Neural progenitor cell (in vitro differentiated cells): ENCODE results near the gene SPTBN2. TPM values are rescaled to one million over a fixed set of nuclear protein-coding genes. Genes with fewer than 3 reads are reported as not detected.

Experiments
- DNase-seq: peaks from one replicate; pipeline ENCODE4 v3.0.0-alpha.2; 2016; ENCODE audit warnings: low spot score
- H2AFZ ChIP-seq: fragments of 200-600 bp; sonication (generic); replicated peaks from 2 replicates; pipeline ENCODE4 v1.6.1; 2016; ENCODE audit warnings: antibody characterized with exemption
- H3F3A ChIP-seq: fragments of 200-600 bp; sonication (generic); 2 replicates; pipeline ENCODE4 v1.6.1; 2016; ENCODE audit warnings: antibody characterized with exemption, low read depth
- H3K27ac ChIP-seq: fragments of 200-600 bp; sonication (generic); 2 replicates; pipeline ENCODE4 v1.5.1; 2016; ENCODE audit warnings: mild to moderate bottlenecking
- H3K27me3 ChIP-seq: fragments of 200-600 bp; sonication (generic); 2 replicates; pipeline ENCODE4 v1.6.1; 2016; ENCODE audit warnings: mild to moderate bottlenecking, moderate library complexity
- H3K36me3 ChIP-seq: fragments of 200-600 bp; sonication (generic); 2 replicates; pipeline ENCODE4 v1.5.1; 2016
- H3K4me1 ChIP-seq: fragments of 200-600 bp; sonication (generic); 2 replicates; pipeline ENCODE4 v1.6.1; 2016; ENCODE audit warnings: mixed run types
- H3K4me2 ChIP-seq: fragments of 200-600 bp; sonication (generic); 2 replicates; pipeline ENCODE4 v1.6.1; 2016
- H3K4me3 ChIP-seq: fragments of 200-600 bp; sonication (generic); 2 replicates; pipeline ENCODE4 v1.5.1; 2016
- H3K79me2 ChIP-seq: fragments of 200-600 bp; sonication (generic); 2 replicates; pipeline ENCODE4 v1.6.1; 2016; ENCODE audit warnings: low read depth
- H3K9ac ChIP-seq: fragments of 200-600 bp; sonication (generic); 2 replicates; pipeline ENCODE4 v1.6.1; 2016
- H3K9me3 ChIP-seq: fragments of 200-600 bp; sonication (generic); 2 replicates; pipeline ENCODE4 v1.5.1; 2016; ENCODE audit warnings: low read depth
- H4K20me1 ChIP-seq: fragments of 200-600 bp; sonication (generic); 2 replicates; pipeline ENCODE4 v1.6.1; 2016; ENCODE audit warnings: low read depth
- H3K27ac Mint-ChIP-seq: 3 replicates; pipeline ENCODE4 v1.8.0; 2021; ENCODE audit warnings: mixed read lengths
- H3K27me3 Mint-ChIP-seq: 2 replicates; pipeline ENCODE4 v1.8.0; 2022; ENCODE audit warnings: low read depth, mild to moderate bottlenecking, inconsistent platforms, moderate library complexity, mixed read lengths; ENCODE audit not compliant: insufficient read depth
- H3K36me3 Mint-ChIP-seq: 3 replicates; pipeline ENCODE4 v1.8.0; 2021; ENCODE audit warnings: mixed read lengths
- H3K4me1 Mint-ChIP-seq: 3 replicates; pipeline ENCODE4 v1.8.0; 2021; ENCODE audit warnings: mixed read lengths
- H3K4me3 Mint-ChIP-seq: 3 replicates; pipeline ENCODE4 v1.8.0; 2021; ENCODE audit warnings: mild to moderate bottlenecking, moderate library complexity, mixed read lengths
- H3K9me3 Mint-ChIP-seq: 3 replicates; pipeline ENCODE4 v1.8.0; 2020; ENCODE audit warnings: mixed read lengths
- CTCF ChIP-seq: fragments of 200-600 bp; sonication (generic); IDR thresholded peaks from 2 replicates; pipeline ENCODE4 v1.5.1; 2017; ENCODE audit warnings: antibody characterized with exemption, mild to moderate bottlenecking
- EZH2 ChIP-seq: fragments of 200-600 bp; sonication (generic); IDR thresholded peaks from 2 replicates; pipeline ENCODE4 v1.6.1; 2017; ENCODE audit warnings: antibody characterized with exemption, mild to moderate bottlenecking, moderate library complexity
- EZH2phosphoT487 ChIP-seq: fragments of 200-600 bp; sonication (generic); IDR thresholded peaks from 2 replicates; pipeline ENCODE4 v1.6.1; 2017; ENCODE audit warnings: antibody characterized with exemption
- total RNA-seq: library from RNA; depleted of rRNA; stranded (reverse); fragments of >200 nt; gene quantifications from 2 replicates; pipeline ENCODE4 v1.2.3, GENCODE V29; 2015; ENCODE audit warnings: low replicate concordance

SPTBN2 gene
- total RNA-seq, 1 donor from 2014 or later, result 14.5 TPM

- Mint-ChIP-seq H3K27me3 (peaks cover 11% of the 10 kb centered on the region), H3K36me3 (peaks cover 18% of the 10 kb centered on the region), H3K27ac (no peak overlapping the region), H3K4me3 (no peak overlapping the region), H3K9me3 (no peaks in the 10 kb centered on the region), H3K4me1 (peaks cover 34% of the 10 kb centered on the region)
- Histone ChIP-seq H3K27me3 (no peaks in the 10 kb centered on the region), H2AFZ (no peak overlapping the region), H3K27ac (no peak overlapping the region), H3K4me2 (no peak overlapping the region), H3K4me3 (no peak overlapping the region), H4K20me1 (no peaks in the 10 kb centered on the region), H3K36me3 (no peaks in the 10 kb centered on the region), H3K9me3 (no peaks in the 10 kb centered on the region), H3K9ac (no peak overlapping the region), H3K79me2 (no peaks in the 10 kb centered on the region), H3F3A (peaks cover 4% of the 10 kb centered on the region), H3K4me1 (peaks cover 25% of the 10 kb centered on the region)
- TF ChIP-seq CTCF (no peak), EZH2phosphoT487 (no peak), EZH2 (no peak)
- no peak for DNase-seq
Observed at GRCh38 chr11:66716996-66717395, 12.0 kb downstream of the SPTBN2 start.

- Mint-ChIP-seq H3K4me3 (no peak overlapping the region), H3K27me3 (peaks cover 11% of the 10 kb centered on the region), H3K9me3 (no peaks in the 10 kb centered on the region), H3K36me3 (peaks cover 18% of the 10 kb centered on the region), H3K4me1 (peaks cover 21% of the 10 kb centered on the region), H3K27ac (no peak overlapping the region)
- TF ChIP-seq EZH2, result no peak
- no peak for TF ChIP-seq CTCF
- TF ChIP-seq EZH2phosphoT487, result no peak
- DNase-seq, result no peak
- Histone ChIP-seq H3K9me3 (no peaks in the 10 kb centered on the region), H3K9ac (no peak overlapping the region), H3K4me2 (no peak overlapping the region), H4K20me1 (no peaks in the 10 kb centered on the region), H3K36me3 (no peaks in the 10 kb centered on the region), H2AFZ (no peak overlapping the region), H3K4me3 (no peak overlapping the region), H3K27me3 (no peaks in the 10 kb centered on the region), H3F3A (peaks cover 4% of the 10 kb centered on the region), H3K27ac (no peak overlapping the region), H3K79me2 (no peaks in the 10 kb centered on the region), H3K4me1 (peaks cover 21% of the 10 kb centered on the region)
Observed at GRCh38 chr11:66715346-66716085, 13.5 kb downstream of the SPTBN2 start.

- H3K9me3 Mint-ChIP-seq, result no peaks in the 10 kb centered on the region
- no peak overlapping the region for H3K4me3 Mint-ChIP-seq
- H3K27me3 Mint-ChIP-seq, result peaks cover 2% of the 10 kb centered on the region
- Histone ChIP-seq H3K4me1 (peaks cover 10% of the 10 kb centered on the region), H3K9me3 (no peaks in the 10 kb centered on the region), H3K36me3 (no peaks in the 10 kb centered on the region), H2AFZ (no peak overlapping the region), H4K20me1 (no peaks in the 10 kb centered on the region), H3K4me3 (no peak overlapping the region), H3K27me3 (no peaks in the 10 kb centered on the region), H3K4me2 (no peak overlapping the region), H3K27ac (no peak overlapping the region), H3F3A (peaks cover 4% of the 10 kb centered on the region), H3K79me2 (no peaks in the 10 kb centered on the region), H3K9ac (no peak overlapping the region)
- peaks cover 18% of the 10 kb centered on the region for H3K36me3 Mint-ChIP-seq
- H3K27ac Mint-ChIP-seq, result no peak overlapping the region
- TF ChIP-seq CTCF (no peak), EZH2phosphoT487 (no peak)
- DNase-seq, result no peak
- peaks cover 6% of the 10 kb centered on the region for H3K4me1 Mint-ChIP-seq
Observed at GRCh38 chr11:66713746-66714480, 15.1 kb downstream of the SPTBN2 start.
